AG10803 (cell line): Measurements from ENCODE around the gene GALP.
"Not testable (repeated sequence)": the region's sequence is repeated elsewhere in the genome, so short reads cannot be mapped to it uniquely, and the experiment has no call there.

ENCODE experiments used
- DNase-seq: peaks from one replicate; pipeline ENCODE4 v3.0.0; 2010; ENCODE audit warnings: low read depth
- H3K4me3 ChIP-seq: 2 replicates; pipeline ENCODE4 v1.5.1; 2011; ENCODE audit warnings: mild to moderate bottlenecking, low read length, control low read depth
- TF ChIP-seq, protein P1 (sequence below): conservative IDR thresholded peaks from 2 replicates; pipeline ENCODE4 v1.5.1; 2011; ENCODE audit warnings: mild to moderate bottlenecking, low read length, control low read depth, inconsistent platforms

GALP gene

GRCh38 chr19:56189785-56190184 is 14.0 kb downstream of the GALP start:
- TF ChIP-seq, protein P1, sequence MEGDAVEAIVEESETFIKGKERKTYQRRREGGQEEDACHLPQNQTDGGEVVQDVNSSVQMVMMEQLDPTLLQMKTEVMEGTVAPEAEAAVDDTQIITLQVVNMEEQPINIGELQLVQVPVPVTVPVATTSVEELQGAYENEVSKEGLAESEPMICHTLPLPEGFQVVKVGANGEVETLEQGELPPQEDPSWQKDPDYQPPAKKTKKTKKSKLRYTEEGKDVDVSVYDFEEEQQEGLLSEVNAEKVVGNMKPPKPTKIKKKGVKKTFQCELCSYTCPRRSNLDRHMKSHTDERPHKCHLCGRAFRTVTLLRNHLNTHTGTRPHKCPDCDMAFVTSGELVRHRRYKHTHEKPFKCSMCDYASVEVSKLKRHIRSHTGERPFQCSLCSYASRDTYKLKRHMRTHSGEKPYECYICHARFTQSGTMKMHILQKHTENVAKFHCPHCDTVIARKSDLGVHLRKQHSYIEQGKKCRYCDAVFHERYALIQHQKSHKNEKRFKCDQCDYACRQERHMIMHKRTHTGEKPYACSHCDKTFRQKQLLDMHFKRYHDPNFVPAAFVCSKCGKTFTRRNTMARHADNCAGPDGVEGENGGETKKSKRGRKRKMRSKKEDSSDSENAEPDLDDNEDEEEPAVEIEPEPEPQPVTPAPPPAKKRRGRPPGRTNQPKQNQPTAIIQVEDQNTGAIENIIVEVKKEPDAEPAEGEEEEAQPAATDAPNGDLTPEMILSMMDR = no peak
- DNase-seq = no peak
- no peak overlapping the region for H3K4me3 ChIP-seq

DNA sequence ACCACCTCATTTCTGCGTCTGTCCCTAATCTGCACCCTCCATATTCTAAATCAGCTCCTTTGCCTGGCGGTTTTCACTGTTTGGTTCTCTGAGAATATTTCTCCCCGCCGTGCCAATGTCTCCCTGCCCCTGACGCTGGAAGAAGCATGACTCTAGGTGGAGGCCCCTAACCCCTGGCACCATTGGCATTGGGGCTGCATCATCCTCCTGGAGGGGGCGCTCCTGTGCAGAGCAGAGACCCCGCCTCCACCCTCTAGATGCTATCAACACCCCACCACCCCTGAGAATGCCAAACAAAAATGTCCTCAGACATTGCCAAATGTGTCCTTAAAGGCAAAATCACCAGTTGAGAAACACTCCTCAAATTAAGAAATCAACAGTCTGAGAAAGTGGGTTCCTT is 15.3 kb downstream of the GALP start:
- no peak overlapping the region for H3K4me3 ChIP-seq
- DNase-seq = no peak
- TF ChIP-seq, protein P1 = no peak

- no peak overlapping the region for H3K4me3 ChIP-seq
- TF ChIP-seq, protein P1 = no peak
- DNase-seq = no peak
These were observed 15.9 kb downstream of the GALP start for GRCh38 chr19:56191711-56192110.

DNA sequence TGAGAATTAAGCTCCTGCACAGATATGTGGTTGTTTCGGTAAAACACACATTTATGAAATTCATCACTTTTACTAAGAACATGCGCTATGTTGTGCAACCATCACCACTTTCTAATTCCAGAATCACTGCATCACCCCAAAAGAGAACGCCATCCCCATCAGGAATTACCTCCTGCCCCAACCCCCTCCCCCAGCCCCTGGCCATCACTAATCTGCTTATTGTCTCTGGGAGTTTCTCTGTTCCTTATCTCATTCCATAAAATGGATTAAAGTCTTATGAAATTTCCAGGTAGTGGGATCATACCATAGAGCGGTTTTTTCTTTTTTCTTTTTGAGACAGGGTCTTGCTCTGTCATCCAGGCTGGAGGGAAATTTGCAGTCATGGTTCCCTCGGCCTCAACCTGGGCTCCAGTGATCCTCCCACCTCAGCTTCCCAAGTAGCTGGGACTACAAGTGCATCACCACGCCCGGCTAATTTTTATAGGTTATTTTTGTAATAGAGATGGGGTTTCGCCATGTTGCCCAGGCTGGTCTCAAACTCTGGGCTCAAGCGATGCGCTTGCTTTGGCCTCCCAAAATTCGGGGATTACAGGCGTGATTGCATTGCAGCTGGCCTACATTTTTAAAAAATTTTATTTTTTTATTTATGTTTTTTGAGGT is 18.3 kb downstream of the GALP start:
- no peak for DNase-seq
- H3K4me3 ChIP-seq = no peak overlapping the region
- TF ChIP-seq, protein P1 = no peak

DNA sequence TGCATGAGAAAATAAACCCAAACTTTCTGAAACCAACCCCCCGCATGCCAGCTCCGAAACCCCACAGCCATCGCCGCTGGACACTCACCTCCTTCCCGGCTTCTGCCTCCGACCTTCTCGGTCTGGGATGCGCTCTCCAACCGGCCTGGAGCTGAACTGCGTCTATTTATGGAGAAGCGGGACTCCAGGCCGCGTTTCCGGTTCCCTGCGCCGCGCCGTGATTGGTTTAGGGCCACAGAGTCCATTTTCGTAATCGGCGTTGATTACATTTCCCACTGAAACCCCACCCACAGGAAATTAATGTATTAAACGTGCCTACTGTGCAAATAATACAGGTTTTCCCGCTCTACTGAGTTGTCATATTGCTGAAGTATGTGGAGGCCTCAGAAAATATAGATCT is 21.8 kb downstream of the GALP start, which contains the start of gene ZSCAN5B:
ZSCAN5B (minus strand) TSS at position 138 of the 400 bp plus-strand sequence. CDS start 4,731 bp downstream, outside the sequence.
- H3K4me3 ChIP-seq, DNase-seq: not testable (repeated sequence)

- TF ChIP-seq, protein P1 = no peak
- H3K4me3 ChIP-seq = no peak overlapping the region
- no peak for DNase-seq
These were observed 23.9 kb downstream of the GALP start for GRCh38 chr19:56199687-56200086.

GRCh38 chr19:56201973-56202372 is 26.2 kb downstream of the GALP start, which contains the start of gene ZSCAN5C:
ZSCAN5C (plus strand) TSS chr19:56202273; CDS start chr19:56205914, 3,641 bp downstream.
- TF ChIP-seq, protein P1 = no peak
- DNase-seq = no peak
- no peak within 1 kb of the TSS for H3K4me3 ChIP-seq

DNA sequence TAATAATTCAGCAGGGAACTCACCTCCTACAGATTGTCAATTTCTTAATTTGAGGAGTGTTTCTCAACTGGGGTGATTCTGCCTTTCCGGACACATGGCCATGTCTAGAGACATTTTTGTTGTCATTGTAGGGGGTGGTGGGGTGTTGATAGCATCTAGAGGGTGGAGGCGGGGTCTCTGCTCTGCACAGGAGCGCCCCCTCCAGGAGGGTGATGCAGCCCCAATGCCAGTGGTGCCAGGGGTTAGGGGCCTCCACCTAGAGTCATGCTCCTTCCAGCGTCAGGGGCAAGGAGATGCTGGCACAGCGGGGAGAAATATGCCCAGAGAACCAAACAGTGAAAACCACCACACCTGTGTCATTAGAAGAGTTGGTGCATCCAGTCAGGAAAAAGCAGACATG is 31.8 kb downstream of the GALP start:
- H3K4me3 ChIP-seq, DNase-seq: not testable (repeated sequence)
